RWPE1 (cell line): ENCODE data around the gene ABI3.
"Not testable (repeated sequence)": the region's sequence is repeated elsewhere in the genome, so short reads cannot be mapped to it uniquely, and the experiment has no call there.

Experiments used
- CTCF ChIA-PET: fragments of 350-600 bp; sonication (Branson Sonifier 250); formaldehyde crosslinking; extraction: SDS; loops from one replicate; lab custom pipeline; 2021; lab: Yijun Ruan, JAX
- POLR2A ChIA-PET: fragments of 400-600 bp; formaldehyde crosslinking; extraction: SDS; loops from one replicate; lab custom pipeline; 2020; ENCODE audit warnings: antibody characterized with exemption; ENCODE audit not compliant: low non-redundant PET; lab: Yijun Ruan, JAX
- DNase-seq: peaks from one replicate; pipeline ENCODE4 v3.0.0; 2012; ENCODE audit warnings: low spot score
- H3K27ac ChIP-seq: fragments of 450-650 bp; 2 replicates; pipeline ENCODE4 v1.5.1; 2017
- CTCF ChIP-seq: fragments of 450-650 bp; conservative IDR thresholded peaks from 2 replicates; pipeline ENCODE4 v1.5.1; 2017; ENCODE audit warnings: low read depth, mild to moderate bottlenecking

ABI3 gene

GRCh38 chr17:49254066-49254465 lies 43.6 kb downstream of the ABI3 start:
- no peak for TF ChIP-seq CTCF
- ChIA-PET POLR2A (no interaction called here), CTCF (interaction anchor here (0.6 kb wide), 1 partner anchor 614 kb away, joined by 11 read pairs; no protein-coding TSS in a partner anchor)

GRCh38 chr17:49255125-49255524 lies 44.6 kb downstream of the ABI3 start:
- no peak for TF ChIP-seq CTCF
- DNase-seq: no peak
- ChIA-PET POLR2A (no interaction called here), CTCF (no interaction called here)
- no peak overlapping the region for H3K27ac ChIP-seq

More at GRCh38 chr17:49254066-49254465, 43.6 kb downstream of the ABI3 start:
- no peak for DNase-seq
- no peak overlapping the region for H3K27ac ChIP-seq

- POLR2A ChIA-PET: interaction anchor here (0.5 to 0.7 kb wide), 2 partner anchors 9 to 198 kb away, joined by 3 to 4 read pairs; no protein-coding TSS in a partner anchor
- no peak overlapping the region for H3K27ac ChIP-seq
- TF ChIP-seq CTCF: no peak
- no peak for DNase-seq
- CTCF ChIA-PET: no interaction called here
Measured at GRCh38 chr17:49258394-49258793, 47.9 kb downstream of the ABI3 start.

GRCh38 chr17:49259663-49260010 lies 49.1 kb downstream of the ABI3 start:
- no peak overlapping the region; the same call in 1 of the 2 replicates for H3K27ac ChIP-seq
- no peak for DNase-seq
- POLR2A ChIA-PET: no interaction called here
- CTCF ChIA-PET: no interaction called here
- no peak for TF ChIP-seq CTCF

GRCh38 chr17:49260011-49260816 lies 49.7 kb downstream of the ABI3 start:
- POLR2A ChIA-PET: no interaction called here
- DNase-seq: peak; percentile 36
- CTCF ChIA-PET: interaction anchor here (0.7 kb wide), 2 partner anchors 31 to 831 kb away, joined by 3 read pairs; no protein-coding TSS in a partner anchor
- H3K27ac ChIP-seq: peak overlapping the region; percentile 48
- TF ChIP-seq CTCF: no peak

- peak; percentile 59 for DNase-seq
- H3K27ac ChIP-seq: peak overlapping the region; percentile 48
- CTCF ChIA-PET: interaction anchor here (0.7 kb wide), 1 partner anchor 831 kb away, joined by 3 read pairs; no protein-coding TSS in a partner anchor
- POLR2A ChIA-PET: no interaction called here
- TF ChIP-seq CTCF: no peak
Measured at GRCh38 chr17:49260817-49261291, 50.3 kb downstream of the ABI3 start.

GRCh38 chr17:49261540-49261939 lies 51.0 kb downstream of the ABI3 start:
- POLR2A ChIA-PET: interaction anchor here (0.7 kb wide), 1 partner anchor 126 kb away, joined by 4 read pairs; no protein-coding TSS in a partner anchor
- DNase-seq, H3K27ac ChIP-seq, CTCF ChIA-PET: not testable (repeated sequence)
